HFF-Myc (cell line): ENCODE data around the gene CYP46A1.

Source experiments
- DNase-seq: peaks from one replicate; pipeline ENCODE4 v3.0.0-alpha.2; 2011; ENCODE audit warnings: low read depth; ENCODE audit errors: extremely low read depth
- H3K4me3 ChIP-seq: replicated peaks from 2 replicates; pipeline ENCODE4 v1.5.1; 2011; ENCODE audit warnings: low read depth, mild to moderate bottlenecking, control low read depth, low read length
- TF ChIP-seq, protein P1 (sequence below): IDR thresholded peaks from 2 replicates; pipeline ENCODE4 v1.5.1; 2012; ENCODE audit warnings: mild to moderate bottlenecking, low read depth, low read length, control low read depth; ENCODE audit errors: missing control alignments

The CYP46A1 gene

DNA sequence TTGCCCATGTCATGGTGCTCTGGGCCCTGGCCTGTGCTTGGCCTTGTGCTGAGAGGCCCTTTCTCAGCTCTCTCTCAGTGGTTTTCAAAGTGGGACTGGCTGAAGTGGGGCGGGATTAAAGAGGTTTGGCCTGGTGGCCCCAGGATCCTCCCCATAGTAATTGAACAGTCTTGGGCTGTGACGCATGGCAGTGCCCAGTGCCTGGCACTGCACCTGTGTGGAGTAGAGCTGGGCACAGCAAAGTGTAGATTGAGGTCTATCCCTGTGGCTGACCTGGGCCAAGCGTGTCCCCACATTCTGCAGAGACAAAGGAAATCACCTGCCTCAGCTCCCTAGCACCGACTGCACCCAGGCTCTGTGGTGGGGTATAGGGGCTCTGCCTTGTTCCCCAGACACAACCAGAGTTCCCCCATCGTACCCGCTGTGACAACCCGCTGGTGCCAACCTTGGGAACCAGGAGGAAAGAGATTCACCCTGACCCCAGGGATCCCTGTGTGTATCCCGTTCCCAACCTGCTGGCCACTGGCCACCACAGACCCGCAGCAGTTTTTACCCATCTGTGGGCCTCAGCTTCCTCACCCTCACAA, 9.9 kb upstream of the CYP46A1 start:
- no peak for DNase-seq
- no peak overlapping the region for H3K4me3 ChIP-seq
- TF ChIP-seq, protein P1, sequence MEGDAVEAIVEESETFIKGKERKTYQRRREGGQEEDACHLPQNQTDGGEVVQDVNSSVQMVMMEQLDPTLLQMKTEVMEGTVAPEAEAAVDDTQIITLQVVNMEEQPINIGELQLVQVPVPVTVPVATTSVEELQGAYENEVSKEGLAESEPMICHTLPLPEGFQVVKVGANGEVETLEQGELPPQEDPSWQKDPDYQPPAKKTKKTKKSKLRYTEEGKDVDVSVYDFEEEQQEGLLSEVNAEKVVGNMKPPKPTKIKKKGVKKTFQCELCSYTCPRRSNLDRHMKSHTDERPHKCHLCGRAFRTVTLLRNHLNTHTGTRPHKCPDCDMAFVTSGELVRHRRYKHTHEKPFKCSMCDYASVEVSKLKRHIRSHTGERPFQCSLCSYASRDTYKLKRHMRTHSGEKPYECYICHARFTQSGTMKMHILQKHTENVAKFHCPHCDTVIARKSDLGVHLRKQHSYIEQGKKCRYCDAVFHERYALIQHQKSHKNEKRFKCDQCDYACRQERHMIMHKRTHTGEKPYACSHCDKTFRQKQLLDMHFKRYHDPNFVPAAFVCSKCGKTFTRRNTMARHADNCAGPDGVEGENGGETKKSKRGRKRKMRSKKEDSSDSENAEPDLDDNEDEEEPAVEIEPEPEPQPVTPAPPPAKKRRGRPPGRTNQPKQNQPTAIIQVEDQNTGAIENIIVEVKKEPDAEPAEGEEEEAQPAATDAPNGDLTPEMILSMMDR: no peak

DNA sequence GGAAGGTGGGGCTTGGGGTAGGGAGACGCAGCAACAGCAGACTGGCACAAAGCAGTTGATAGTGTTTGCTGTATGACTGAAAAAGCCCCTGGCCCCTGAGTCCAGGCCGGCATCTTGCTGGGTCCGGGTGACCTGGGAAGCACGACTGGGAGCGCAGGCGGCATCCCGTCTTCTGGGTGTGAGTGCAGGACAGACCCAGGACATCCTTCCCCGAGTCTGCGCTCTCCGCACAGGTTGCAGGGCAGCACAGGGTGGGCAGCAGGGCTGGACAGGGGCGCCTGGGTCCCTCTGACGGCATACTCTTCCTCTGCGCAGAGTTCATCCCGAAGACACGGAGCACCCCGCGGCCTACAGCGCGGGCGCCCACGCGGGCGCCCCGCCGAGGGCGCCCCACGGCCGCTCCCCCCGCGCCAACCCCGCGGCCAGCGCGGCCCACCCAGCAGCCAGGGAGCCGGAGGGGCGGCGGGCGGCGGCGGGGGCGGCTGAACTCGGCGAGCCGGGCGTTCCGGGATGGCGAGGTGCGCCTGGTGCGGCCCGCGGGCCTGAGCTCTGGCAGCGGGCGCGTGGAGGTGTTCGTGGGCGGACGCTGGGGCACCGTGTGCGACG, 9.2 kb upstream of the CYP46A1 start:
- no peak overlapping the region for H3K4me3 ChIP-seq
- TF ChIP-seq, protein P1: no peak

DNA sequence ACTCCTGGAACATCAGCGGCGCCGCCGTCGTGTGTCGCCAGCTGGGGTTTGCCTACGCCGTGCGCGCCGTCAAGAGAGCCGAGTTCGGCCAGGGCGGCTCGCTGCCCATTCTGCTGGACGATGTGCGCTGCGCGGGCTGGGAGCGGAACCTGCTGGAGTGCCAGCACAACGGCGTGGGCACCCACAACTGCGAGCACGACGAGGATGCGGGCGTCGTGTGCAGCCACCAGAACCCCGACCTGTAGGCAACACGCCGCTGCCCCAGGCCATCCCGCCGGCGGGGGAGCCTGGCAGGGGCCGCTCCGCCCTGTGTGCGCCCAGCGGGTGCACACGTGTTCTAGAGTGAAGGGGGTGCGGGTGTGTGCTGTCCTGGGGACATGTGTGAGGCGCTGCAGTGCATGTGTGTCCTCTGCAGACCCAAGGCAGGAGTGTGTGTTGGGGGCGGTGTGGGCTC, 8.7 kb upstream of the CYP46A1 start:
- no peak for DNase-seq
- no peak overlapping the region for H3K4me3 ChIP-seq
- TF ChIP-seq, protein P1: no peak

More for the DNA sequence above, 9.2 kb upstream of the CYP46A1 start:
- DNase-seq: no peak

DNA sequence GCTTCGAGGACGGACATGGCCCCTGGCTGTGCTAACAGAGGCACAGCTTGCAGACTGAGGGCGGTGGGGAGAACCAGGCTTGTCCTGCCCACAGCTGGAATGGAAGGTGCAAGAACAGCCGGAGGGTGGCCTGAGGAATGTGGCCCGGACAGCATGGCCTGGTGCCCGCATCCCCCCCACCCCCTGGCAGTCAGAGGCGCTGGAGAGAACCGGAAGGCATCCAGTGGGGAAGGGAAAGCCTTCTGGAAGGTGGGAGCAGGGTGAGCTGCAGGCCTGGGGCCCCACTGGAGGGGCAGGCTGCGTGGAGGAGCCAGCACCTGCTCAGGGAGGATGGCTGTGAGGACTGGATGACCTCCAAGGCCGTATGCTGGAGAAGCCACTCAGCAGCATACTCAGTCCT, 8.1 kb upstream of the CYP46A1 start:
- TF ChIP-seq, protein P1: no peak
- no peak for DNase-seq
- H3K4me3 ChIP-seq: no peak overlapping the region

DNA sequence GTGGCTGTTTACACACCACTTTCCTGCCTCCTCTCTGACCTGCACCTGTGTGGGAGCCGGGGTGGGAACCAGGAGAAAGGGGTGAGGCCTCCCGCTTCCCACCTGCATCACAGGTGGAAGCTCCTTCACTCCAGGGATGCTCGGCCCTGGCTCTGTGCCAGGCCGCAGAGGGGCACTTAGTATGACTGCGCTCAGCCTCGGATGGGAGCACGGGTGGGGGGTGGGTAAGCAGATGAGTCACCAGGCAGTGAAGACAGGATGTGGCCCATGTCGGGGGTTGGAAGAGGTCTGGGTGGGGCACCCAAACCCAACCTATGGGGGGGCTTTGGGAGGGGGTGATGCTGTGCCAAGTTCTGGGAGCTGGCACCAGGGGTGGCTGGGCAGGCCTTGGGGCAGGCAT, 7.4 kb upstream of the CYP46A1 start:
- no peak for DNase-seq
- H3K4me3 ChIP-seq: no peak overlapping the region
- TF ChIP-seq, protein P1: no peak

DNA sequence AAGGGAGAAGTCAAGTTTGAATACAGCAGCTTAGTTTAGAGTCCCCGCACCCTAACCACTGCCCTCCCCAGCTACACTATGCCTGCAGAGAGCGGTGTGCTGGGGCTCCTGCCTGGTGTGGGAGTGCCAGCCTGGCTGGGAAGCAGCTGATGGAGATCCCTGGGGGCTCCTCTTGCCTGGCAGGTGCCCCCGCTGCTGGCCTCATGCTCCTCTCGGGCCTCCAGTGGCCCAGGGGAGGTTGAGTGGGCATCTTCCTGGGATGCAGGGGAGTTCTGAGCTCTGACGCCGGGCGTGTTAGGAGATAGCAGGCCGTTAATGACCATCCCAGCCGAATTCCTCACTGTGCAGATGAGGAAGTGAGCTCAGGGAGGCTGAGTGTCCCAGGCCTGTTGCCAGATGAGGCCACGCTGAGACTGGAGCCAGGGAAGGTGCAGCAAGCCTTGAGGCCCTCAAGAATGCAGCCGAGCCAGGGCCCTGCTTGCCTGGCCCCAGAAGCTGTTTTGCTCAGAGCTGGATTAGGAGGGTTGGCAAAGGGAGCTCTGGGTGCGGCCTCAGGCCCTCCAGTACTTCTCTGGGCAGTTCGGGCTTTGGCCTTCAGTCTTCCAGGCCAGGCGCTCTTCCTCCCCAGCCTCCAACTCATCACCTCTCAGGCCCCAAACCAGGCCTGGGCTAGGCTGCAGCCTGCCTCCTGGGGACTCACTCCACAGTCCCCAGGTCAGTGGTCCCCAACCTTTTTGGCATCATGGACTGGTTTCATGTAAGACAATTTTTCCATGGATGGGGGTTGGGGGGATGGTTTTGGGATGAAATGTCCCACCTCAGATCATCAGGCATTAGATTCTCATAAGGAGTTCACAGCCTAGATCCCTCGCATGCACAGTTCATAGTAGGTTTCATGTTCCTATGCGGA, 6.6 kb upstream of the CYP46A1 start:
- DNase-seq: no peak
- TF ChIP-seq, protein P1: no peak
- no peak overlapping the region for H3K4me3 ChIP-seq
